GM23338 (cell line): ENCODE data around the gene LCNL1. TPM values are rescaled to one million over a fixed set of nuclear protein-coding genes. Genes with fewer than 3 reads are reported as not detected.

Experiments
- ATAC-seq: fragments of 200-7000 bp; cut with Tn5 transposase; 3 replicates; pipeline ENCODE4 v1.9.1; 2020
- DNase-seq: peaks from one replicate; pipeline ENCODE4 v3.0.0-alpha.2; 2015; ENCODE audit warnings: low spot score
- H2AFZ ChIP-seq: fragments of 200-600 bp; sonication (generic); 2 replicates; pipeline ENCODE4 v1.8.0; 2016; ENCODE audit warnings: antibody characterized with exemption, mild to moderate bottlenecking, moderate library complexity
- H3F3A ChIP-seq: fragments of 200-600 bp; sonication (generic); replicated peaks from 2 replicates; pipeline ENCODE4 v1.8.0; 2017; ENCODE audit warnings: antibody characterized with exemption, mixed run types, low read depth
- H3K27ac ChIP-seq: fragments of 200-600 bp; sonication (generic); 2 replicates; pipeline ENCODE4 v1.6.1; 2016; ENCODE audit warnings: low read depth
- H3K27me3 ChIP-seq: fragments of 200-600 bp; sonication (generic); 2 replicates; pipeline ENCODE4 v1.8.0; 2016; ENCODE audit warnings: mild to moderate bottlenecking, mixed run types, moderate library complexity; ENCODE audit not compliant: insufficient read depth
- H3K36me3 ChIP-seq: fragments of 200-600 bp; sonication (generic); 2 replicates; pipeline ENCODE4 v1.8.0; 2016; ENCODE audit warnings: mild to moderate bottlenecking; ENCODE audit not compliant: insufficient read depth
- H3K4me1 ChIP-seq: fragments of 200-600 bp; sonication (generic); 2 replicates; pipeline ENCODE4 v1.8.0; 2016; ENCODE audit warnings: mild to moderate bottlenecking, moderate library complexity; ENCODE audit not compliant: insufficient read depth
- H3K4me2 ChIP-seq: fragments of 200-600 bp; sonication (generic); 2 replicates; pipeline ENCODE4 v1.7.1; 2017; ENCODE audit warnings: mixed run types
- H3K4me3 ChIP-seq: fragments of 200-600 bp; sonication (generic); 2 replicates; pipeline ENCODE4 v1.6.1; 2016; ENCODE audit warnings: mixed run types
- H3K79me2 ChIP-seq: fragments of 200-600 bp; sonication (generic); replicated peaks from 2 replicates; pipeline ENCODE4 v1.8.0; 2017; ENCODE audit warnings: mild to moderate bottlenecking; ENCODE audit not compliant: insufficient read depth
- H3K9me2 ChIP-seq: fragments of 200-600 bp; sonication (generic); 2 replicates; pipeline ENCODE4 v1.8.0; 2017; ENCODE audit not compliant: insufficient read depth
- H4K20me1 ChIP-seq: fragments of 200-600 bp; sonication (generic); replicated peaks from 2 replicates; pipeline ENCODE4 v1.8.0; 2017; ENCODE audit warnings: mild to moderate bottlenecking; ENCODE audit not compliant: insufficient read depth
- H3K27ac Mint-ChIP-seq: 2 replicates; pipeline ENCODE4 v1.8.0; 2020; ENCODE audit warnings: inconsistent platforms, mild to moderate bottlenecking, moderate library complexity, mixed read lengths
- H3K27me3 Mint-ChIP-seq: 3 replicates; pipeline ENCODE4 v1.8.0; 2022; ENCODE audit warnings: low read depth, mild to moderate bottlenecking, moderate library complexity, mixed read lengths, inconsistent platforms; ENCODE audit not compliant: insufficient read depth, poor library complexity
- H3K36me3 Mint-ChIP-seq: 3 replicates; pipeline ENCODE4 v1.8.0; 2021; ENCODE audit warnings: low read depth, mild to moderate bottlenecking, inconsistent platforms, moderate library complexity, mixed read lengths
- H3K4me1 Mint-ChIP-seq: 3 replicates; pipeline ENCODE4 v1.8.0; 2020; ENCODE audit warnings: mild to moderate bottlenecking, inconsistent platforms, mixed read lengths
- H3K4me3 Mint-ChIP-seq: 3 replicates; pipeline ENCODE4 v1.8.0; 2021; ENCODE audit warnings: moderate library complexity, mild to moderate bottlenecking, inconsistent platforms, mixed read lengths
- H3K9me3 Mint-ChIP-seq: 3 replicates; pipeline ENCODE4 v1.8.0; 2020; ENCODE audit warnings: moderate library complexity, mild to moderate bottlenecking, inconsistent platforms, mixed read lengths
- CREB1 ChIP-seq: fragments of 250-450 bp; sonication (Bioruptor Pico); IDR thresholded peaks from 2 replicates; pipeline ENCODE4 v1.5.0; 2020; ENCODE audit warnings: low read depth, mild to moderate bottlenecking, moderate library complexity
- EZH2phosphoT487 ChIP-seq: fragments of 200-600 bp; sonication (generic); IDR thresholded peaks from one replicate; pipeline ENCODE4 v1.8.1; 2018; ENCODE audit warnings: antibody characterized with exemption; ENCODE audit not compliant: unreplicated experiment
- JUNB ChIP-seq: IDR thresholded peaks from one replicate; pipeline ENCODE4 v1.6.1; 2016; ENCODE audit warnings: antibody characterized with exemption; ENCODE audit not compliant: unreplicated experiment
- STAT1 ChIP-seq: IDR thresholded peaks from one replicate; pipeline ENCODE4 v1.6.1; 2016; ENCODE audit warnings: antibody characterized with exemption; ENCODE audit not compliant: unreplicated experiment
- polyA plus RNA-seq: library from polyadenylated mRNA; unstranded; fragments of >200 nt; fragmentation: Nextera tagmentation; extraction: Ambion mirVana; gene quantifications from 2 replicates; pipeline ENCODE4 v1.2.1, GENCODE V29; 2016
- total RNA-seq: library from RNA; depleted of rRNA; stranded (reverse); fragments of >200 nt; shearing (Covaris generic); gene quantifications from 2 replicates; pipeline ENCODE4 v1.2.3, GENCODE V29; 2014
- TF ChIP-seq, protein P1 (sequence below): fragments of 250-450 bp; sonication (Bioruptor Pico); IDR thresholded peaks from 2 replicates; pipeline ENCODE4 v1.5.0; 2020; ENCODE audit warnings: mild to moderate bottlenecking, moderate library complexity
- TF ChIP-seq, protein P2 (sequence below): IDR thresholded peaks from one replicate; pipeline ENCODE4 v1.6.1; 2018; ENCODE audit warnings: antibody characterized with exemption; ENCODE audit not compliant: unreplicated experiment

Gene LCNL1
- total and polyA plus RNA-seq, 2 experiments from 2014 or later: 0.11 TPM; not detected in 1

DNA sequence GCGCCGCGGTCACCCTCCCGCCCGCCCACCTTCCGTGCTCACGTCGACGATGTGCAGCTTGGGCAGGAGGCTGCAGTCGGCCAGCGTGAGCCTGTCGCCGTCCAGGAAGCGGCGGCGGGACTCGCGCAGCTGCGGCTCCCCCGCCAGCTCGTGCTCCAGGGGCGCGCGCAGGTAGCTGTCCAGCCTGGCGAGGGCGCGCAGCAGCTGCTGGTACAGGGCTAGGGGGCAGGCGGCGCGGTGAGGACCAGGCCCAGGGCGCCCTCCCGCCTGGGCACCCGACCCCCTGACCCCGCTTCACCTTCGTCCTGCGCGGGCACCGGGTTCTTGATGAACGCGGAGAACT lies 12.1 kb downstream of the LCNL1 start (continued):
- TF ChIP-seq, protein P1, sequence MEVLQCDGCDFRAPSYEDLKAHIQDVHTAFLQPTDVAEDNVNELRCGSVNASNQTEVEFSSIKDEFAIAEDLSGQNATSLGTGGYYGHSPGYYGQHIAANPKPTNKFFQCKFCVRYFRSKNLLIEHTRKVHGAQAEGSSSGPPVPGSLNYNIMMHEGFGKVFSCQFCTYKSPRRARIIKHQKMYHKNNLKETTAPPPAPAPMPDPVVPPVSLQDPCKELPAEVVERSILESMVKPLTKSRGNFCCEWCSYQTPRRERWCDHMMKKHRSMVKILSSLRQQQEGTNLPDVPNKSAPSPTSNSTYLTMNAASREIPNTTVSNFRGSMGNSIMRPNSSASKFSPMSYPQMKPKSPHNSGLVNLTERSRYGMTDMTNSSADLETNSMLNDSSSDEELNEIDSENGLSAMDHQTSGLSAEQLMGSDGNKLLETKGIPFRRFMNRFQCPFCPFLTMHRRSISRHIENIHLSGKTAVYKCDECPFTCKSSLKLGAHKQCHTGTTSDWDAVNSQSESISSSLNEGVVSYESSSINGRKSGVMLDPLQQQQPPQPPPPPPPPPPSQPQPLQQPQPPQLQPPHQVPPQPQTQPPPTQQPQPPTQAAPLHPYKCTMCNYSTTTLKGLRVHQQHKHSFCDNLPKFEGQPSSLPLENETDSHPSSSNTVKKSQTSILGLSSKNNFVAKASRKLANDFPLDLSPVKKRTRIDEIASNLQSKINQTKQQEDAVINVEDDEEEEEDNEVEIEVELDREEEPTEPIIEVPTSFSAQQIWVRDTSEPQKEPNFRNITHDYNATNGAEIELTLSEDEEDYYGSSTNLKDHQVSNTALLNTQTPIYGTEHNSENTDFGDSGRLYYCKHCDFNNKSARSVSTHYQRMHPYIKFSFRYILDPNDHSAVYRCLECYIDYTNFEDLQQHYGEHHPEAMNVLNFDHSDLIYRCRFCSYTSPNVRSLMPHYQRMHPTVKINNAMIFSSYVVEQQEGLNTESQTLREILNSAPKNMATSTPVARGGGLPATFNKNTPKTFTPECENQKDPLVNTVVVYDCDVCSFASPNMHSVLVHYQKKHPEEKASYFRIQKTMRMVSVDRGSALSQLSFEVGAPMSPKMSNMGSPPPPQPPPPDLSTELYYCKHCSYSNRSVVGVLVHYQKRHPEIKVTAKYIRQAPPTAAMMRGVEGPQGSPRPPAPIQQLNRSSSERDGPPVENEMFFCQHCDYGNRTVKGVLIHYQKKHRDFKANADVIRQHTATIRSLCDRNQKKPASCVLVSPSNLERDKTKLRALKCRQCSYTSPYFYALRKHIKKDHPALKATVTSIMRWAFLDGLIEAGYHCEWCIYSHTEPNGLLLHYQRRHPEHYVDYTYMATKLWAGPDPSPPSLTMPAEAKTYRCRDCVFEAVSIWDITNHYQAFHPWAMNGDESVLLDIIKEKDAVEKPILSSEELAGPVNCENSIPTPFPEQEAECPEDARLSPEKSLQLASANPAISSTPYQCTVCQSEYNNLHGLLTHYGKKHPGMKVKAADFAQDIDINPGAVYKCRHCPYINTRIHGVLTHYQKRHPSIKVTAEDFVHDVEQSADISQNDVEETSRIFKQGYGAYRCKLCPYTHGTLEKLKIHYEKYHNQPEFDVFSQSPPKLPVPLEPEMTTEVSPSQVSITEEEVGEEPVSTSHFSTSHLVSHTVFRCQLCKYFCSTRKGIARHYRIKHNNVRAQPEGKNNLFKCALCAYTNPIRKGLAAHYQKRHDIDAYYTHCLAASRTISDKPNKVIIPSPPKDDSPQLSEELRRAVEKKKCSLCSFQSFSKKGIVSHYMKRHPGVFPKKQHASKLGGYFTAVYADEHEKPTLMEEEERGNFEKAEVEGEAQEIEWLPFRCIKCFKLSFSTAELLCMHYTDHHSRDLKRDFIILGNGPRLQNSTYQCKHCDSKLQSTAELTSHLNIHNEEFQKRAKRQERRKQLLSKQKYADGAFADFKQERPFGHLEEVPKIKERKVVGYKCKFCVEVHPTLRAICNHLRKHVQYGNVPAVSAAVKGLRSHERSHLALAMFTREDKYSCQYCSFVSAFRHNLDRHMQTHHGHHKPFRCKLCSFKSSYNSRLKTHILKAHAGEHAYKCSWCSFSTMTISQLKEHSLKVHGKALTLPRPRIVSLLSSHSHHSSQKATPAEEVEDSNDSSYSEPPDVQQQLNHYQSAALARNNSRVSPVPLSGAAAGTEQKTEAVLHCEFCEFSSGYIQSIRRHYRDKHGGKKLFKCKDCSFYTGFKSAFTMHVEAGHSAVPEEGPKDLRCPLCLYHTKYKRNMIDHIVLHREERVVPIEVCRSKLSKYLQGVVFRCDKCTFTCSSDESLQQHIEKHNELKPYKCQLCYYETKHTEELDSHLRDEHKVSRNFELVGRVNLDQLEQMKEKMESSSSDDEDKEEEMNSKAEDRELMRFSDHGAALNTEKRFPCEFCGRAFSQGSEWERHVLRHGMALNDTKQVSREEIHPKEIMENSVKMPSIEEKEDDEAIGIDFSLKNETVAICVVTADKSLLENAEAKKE (CRISPR knock-in tag): no peak
- TF ChIP-seq, protein P2, sequence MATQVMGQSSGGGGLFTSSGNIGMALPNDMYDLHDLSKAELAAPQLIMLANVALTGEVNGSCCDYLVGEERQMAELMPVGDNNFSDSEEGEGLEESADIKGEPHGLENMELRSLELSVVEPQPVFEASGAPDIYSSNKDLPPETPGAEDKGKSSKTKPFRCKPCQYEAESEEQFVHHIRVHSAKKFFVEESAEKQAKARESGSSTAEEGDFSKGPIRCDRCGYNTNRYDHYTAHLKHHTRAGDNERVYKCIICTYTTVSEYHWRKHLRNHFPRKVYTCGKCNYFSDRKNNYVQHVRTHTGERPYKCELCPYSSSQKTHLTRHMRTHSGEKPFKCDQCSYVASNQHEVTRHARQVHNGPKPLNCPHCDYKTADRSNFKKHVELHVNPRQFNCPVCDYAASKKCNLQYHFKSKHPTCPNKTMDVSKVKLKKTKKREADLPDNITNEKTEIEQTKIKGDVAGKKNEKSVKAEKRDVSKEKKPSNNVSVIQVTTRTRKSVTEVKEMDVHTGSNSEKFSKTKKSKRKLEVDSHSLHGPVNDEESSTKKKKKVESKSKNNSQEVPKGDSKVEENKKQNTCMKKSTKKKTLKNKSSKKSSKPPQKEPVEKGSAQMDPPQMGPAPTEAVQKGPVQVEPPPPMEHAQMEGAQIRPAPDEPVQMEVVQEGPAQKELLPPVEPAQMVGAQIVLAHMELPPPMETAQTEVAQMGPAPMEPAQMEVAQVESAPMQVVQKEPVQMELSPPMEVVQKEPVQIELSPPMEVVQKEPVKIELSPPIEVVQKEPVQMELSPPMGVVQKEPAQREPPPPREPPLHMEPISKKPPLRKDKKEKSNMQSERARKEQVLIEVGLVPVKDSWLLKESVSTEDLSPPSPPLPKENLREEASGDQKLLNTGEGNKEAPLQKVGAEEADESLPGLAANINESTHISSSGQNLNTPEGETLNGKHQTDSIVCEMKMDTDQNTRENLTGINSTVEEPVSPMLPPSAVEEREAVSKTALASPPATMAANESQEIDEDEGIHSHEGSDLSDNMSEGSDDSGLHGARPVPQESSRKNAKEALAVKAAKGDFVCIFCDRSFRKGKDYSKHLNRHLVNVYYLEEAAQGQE: peak; percentile 69
- TF ChIP-seq JUNB: no peak
- TF ChIP-seq STAT1: no peak
- no peak for TF ChIP-seq CREB1 (CRISPR knock-in tag)
- TF ChIP-seq EZH2phosphoT487: no peak

DNA sequence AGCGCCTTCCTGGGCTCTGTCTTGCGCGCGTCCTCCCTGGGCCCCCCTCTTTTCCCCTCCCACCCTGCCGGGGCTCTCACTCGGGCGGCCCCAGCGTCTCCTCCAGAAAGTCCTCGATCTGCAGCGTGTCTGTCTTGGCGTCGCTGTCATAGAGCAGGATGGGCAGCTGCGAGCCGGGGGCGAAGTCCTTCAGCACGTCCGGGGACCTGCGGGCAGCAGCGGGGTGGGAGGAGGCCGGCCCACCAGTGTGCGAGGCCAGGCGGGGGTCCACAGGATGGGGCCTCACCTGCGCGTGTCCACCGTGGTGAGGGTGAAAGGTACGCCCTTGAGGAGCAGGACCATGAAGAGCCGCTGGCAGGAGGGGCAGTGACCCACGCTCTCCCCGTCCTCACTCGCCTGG lies 12.6 kb downstream of the LCNL1 start:
- no peaks in the 10 kb centered on the region for H3K9me2 ChIP-seq
- TF ChIP-seq, protein P2: no peak
- H3K27ac Mint-ChIP-seq: no peak overlapping the region
- peaks cover 10% of the 10 kb centered on the region for H3K9me3 Mint-ChIP-seq
- no peaks in the 10 kb centered on the region for H4K20me1 ChIP-seq
- peak overlapping the region; percentile 86 for H3K4me2 ChIP-seq
- no peaks in the 10 kb centered on the region for H3F3A ChIP-seq
- peaks cover 26% of the 10 kb centered on the region for H3K27me3 Mint-ChIP-seq
- DNase-seq (no peak), ATAC-seq (no peak)
- H3K36me3 ChIP-seq: no peaks in the 10 kb centered on the region
- H3K4me3 Mint-ChIP-seq: no peak overlapping the region; the same call in 2 of the 3 replicates
- no peak overlapping the region for H3K27ac ChIP-seq
- H3K4me3 ChIP-seq: peak overlapping the region; percentile 55
- H3K27me3 ChIP-seq: peaks cover 49% of the 10 kb centered on the region
- H3K79me2 ChIP-seq: no peaks in the 10 kb centered on the region
- peaks cover 6% of the 10 kb centered on the region; the same call in 1 of the 2 replicates for H3K4me1 ChIP-seq
- H2AFZ ChIP-seq: no peak overlapping the region
- H3K36me3 Mint-ChIP-seq: no peaks in the 10 kb centered on the region; the same call in 2 of the 3 replicates
- H3K4me1 Mint-ChIP-seq: peaks cover 3% of the 10 kb centered on the region
